GM12801 (cell line): ENCODE data around the gene CEP68.

Experiments
- TF ChIP-seq, protein P1 (sequence below): IDR thresholded peaks from one replicate; pipeline ENCODE4 v1.5.1; 2011; ENCODE audit warnings: control low read depth; ENCODE audit not compliant: insufficient read length; ENCODE audit errors: extremely low read depth

The CEP68 gene

DNA sequence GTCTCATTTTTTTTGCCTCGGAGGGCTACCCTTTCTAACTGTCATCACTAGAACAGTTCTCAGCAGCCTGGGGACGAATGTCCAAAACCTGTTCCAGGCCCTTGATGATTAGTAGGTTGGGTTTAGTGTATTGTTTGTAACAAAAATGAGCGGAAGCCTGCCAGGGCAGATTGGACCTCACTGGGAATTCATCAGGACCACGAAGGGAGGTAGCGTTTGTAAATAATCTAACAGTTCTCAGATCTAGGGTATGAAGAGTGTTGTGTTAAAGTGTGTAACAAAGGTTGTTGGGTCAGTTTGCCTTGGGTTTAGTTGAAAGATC is 799 bp downstream of the CEP68 start:
- TF ChIP-seq, protein P1, sequence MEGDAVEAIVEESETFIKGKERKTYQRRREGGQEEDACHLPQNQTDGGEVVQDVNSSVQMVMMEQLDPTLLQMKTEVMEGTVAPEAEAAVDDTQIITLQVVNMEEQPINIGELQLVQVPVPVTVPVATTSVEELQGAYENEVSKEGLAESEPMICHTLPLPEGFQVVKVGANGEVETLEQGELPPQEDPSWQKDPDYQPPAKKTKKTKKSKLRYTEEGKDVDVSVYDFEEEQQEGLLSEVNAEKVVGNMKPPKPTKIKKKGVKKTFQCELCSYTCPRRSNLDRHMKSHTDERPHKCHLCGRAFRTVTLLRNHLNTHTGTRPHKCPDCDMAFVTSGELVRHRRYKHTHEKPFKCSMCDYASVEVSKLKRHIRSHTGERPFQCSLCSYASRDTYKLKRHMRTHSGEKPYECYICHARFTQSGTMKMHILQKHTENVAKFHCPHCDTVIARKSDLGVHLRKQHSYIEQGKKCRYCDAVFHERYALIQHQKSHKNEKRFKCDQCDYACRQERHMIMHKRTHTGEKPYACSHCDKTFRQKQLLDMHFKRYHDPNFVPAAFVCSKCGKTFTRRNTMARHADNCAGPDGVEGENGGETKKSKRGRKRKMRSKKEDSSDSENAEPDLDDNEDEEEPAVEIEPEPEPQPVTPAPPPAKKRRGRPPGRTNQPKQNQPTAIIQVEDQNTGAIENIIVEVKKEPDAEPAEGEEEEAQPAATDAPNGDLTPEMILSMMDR = no peak

DNA sequence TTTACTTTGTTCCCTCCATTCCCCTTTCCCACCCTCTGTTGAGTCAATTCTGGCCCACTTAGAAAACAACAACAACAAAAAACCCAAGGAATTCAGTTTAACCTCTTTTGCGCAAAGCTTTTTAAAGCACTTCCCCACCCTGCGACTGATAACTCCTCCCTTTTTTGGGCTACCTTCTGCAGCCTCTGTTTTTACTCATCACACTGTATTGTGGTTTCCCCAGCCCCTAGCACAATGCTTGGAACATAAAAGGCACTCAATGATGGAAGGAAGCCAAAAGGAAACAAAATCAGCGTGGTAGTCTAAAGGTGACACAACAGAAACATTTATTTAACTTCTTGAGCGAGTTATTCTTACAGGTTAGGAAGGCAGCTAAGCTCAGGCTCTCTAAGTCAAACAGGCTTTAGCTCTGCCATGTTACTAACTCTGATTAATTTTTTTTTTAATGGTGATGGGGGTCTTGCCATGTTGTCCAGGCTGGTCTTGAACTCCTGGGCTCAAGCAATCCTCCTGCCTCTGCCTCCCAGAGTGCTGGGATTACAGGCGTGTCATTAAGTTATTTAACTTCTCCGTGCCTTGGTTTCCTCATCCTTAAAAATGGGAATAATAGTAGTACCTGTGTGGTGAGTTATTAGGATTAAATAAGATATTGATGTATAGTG is 1.3 kb downstream of the CEP68 start:
- TF ChIP-seq, protein P1 = no peak

DNA sequence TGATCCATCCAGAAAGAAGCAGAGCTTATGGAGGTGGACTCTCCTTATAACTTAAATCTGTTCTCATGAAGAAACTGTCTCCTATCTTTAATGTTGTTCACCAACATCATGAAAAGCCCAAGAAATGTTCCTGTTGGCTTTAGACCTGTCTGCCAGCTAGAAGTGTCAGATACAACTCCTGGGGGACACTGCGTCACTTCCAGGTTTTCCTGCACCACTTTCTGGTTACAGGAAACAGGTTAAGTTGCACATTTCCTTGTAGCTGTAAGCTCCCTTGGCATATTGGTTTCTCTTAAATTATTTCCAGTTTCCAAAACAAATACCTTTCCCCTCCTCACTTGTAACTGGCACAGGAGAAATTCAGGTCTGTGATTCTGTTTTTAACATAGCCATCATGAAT is 2.9 kb downstream of the CEP68 start:
- TF ChIP-seq, protein P1 = no peak

DNA sequence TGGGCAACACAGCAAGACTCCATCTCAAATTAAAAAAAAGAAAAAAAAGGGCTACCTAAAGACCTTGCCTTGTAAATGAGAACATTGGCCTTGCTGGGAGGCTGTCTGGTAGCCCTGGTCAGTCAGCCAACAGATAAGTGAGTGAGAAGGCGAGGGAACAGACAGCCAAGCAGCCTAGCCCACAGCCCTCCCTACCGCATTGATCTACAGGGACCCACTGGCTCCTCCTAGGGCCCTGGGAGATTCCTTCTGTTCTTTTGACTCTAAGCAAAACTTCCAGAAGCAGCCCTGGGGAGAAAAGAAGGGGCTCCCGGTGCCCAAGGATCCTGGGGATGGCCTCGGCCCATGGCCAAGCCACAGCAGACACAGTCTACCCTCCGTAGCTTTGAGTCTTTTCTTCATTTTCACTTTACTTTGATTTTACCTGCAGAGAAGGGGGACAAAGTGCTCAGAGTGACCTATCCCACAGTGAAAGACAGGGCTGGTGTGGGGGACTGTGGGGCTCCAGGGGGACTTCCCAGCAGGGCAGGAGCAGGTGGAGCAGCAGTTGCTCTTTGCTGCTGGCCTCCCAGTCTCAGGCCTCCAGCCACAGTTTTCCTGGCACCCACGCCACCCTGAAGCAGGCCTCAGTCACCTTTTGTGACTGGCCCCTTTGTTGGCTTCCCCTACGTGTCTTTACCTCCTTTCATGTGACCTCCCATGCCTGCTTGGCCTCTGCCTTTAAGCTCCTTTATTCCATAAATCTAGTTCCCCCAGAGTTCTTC is 5.1 kb downstream of the CEP68 start:
- TF ChIP-seq, protein P1 = no peak

DNA sequence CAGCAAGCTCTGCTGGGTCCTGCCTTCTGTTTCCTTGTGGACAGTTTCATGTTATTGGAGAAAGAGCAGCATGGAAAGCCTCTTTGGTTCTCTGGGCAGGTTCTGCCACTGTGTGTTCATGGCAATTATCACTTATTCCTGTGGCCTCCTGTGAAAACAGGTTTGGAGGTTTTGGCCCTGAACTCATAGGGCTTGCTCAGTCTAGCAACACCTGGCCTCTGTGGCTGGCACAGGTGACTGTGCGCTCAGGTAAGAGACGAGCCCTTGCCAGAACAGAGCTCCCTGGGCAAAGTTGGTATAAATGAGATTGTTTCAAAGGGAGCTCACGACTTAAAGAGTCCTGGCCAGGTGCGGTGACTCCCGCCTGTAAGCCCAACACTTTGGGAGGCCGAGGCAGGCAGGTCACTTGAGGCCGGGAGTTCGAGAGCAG is 5.7 kb downstream of the CEP68 start:
- TF ChIP-seq, protein P1 = no peak

DNA sequence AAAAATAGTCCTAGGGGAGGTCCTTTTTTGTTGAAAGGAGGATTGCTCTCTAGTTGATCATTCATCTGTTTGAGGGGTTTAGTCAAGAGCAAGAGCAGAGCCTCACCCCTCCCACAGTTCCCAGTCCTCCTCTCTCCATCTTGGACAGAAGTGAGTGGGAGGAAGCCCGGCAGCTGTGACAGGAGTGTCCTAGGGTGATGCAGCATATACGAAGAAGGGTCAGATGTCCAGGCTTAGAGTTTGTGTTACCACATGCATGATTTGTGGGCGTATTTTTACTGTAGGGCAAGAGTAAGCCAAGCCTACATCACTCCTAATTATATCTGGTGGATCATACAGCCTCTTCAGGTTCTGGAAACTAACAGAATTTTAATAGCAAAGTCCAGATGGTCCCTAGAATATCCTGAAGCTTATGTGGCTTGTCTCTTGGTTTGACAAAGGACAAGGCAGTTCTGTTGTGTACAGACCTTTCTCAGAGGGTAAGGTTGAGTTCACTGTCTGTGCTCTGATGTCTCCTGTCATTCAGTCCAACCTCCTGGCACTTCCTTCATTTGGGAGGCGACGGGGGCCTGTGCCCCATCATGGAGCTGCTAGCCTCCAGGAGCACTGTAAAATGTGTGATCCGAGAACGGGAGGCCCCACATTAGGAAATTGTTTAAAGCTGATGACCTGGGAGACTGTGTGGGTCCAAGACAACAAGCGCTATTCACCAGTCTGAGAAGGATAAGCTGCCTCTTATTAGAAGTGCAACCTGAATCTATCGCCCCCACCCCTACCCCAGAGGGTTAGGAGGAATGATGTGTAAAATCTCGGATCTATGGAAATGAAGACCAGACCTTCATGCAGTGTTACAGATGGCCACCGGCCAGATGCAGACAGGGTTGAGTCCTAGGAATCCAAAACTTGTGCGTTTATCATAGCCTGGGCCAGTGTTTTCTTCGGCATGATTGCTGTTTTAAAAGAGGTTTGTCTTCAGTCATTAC is 6.9 kb downstream of the CEP68 start:
- TF ChIP-seq, protein P1 = no peak

DNA sequence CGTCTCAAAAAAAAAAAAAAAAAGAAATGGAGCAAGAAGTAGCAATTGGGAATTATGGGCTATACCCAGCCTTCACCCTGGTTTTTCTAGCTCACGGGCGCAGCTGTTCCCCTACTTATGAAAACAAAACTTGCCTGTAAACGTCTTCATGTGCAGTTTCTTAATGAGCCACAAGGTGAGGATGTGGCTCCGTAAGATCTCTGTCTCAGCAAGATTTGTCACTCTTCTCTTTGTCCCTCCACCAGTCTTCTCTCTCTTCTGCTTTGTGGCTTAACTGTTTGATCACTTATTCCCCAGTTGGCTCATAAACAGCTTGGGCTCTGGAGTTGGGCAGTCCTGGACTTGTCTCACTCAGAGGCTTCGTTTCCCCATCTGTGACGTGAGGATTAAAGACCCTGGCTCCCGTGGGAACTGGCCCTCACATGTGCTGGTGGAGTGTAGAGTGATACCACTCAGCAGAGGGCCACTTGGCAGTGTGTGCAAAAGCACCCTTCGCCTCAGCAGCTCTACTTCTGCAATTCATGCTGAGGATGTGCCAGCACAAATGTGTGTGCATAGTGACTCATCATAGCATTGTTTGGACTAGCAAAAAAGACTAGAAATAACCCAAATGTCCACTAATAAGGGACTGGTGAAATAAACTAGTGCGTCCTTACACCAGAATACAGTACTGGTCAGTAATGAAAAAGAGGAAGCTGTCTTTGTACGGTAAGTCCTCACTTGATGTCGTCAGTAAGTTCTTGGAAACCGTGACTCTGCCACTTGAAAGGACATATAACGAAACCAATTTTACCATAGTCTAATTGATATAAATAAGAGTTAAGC is 8.7 kb downstream of the CEP68 start:
- TF ChIP-seq, protein P1 = peak; percentile 72
